ENCODE measurements around the gene RGS1.

Gene RGS1

GRCh38 chr1:192564099-192564498 lies 11.5 kb upstream of the RGS1 start:
- TF ChIP-seq CTCF (conservative IDR thresholded peaks at IDR 0.05; ENCODE audit: low read depth): no peak
- ChIA-PET POLR2A (ENCODE audit: low non-redundant PET) (no interaction called here), CTCF (no interaction called here)
- H3K27ac ChIP-seq: no peak overlapping the region
- DNase-seq (ENCODE audit: low spot score): no peak

- no peak overlapping the region for H3K27ac ChIP-seq
- no peak for TF ChIP-seq CTCF (conservative IDR thresholded peaks at IDR 0.05; ENCODE audit: low read depth)
- CTCF ChIA-PET: no interaction called here
- no peak for DNase-seq (ENCODE audit: low spot score)
- POLR2A ChIA-PET (ENCODE audit: low non-redundant PET): no interaction called here
Measured at GRCh38 chr1:192565946-192566345, 9.6 kb upstream of the RGS1 start.

GRCh38 chr1:192566657-192567056 lies 8.9 kb upstream of the RGS1 start:
- no peak for DNase-seq (ENCODE audit: low spot score)
- ChIA-PET CTCF (no interaction called here), POLR2A (ENCODE audit: low non-redundant PET) (no interaction called here)
- no peak for TF ChIP-seq CTCF (conservative IDR thresholded peaks at IDR 0.05; ENCODE audit: low read depth)
- H3K27ac ChIP-seq: no peak overlapping the region

GRCh38 chr1:192568063-192568462 lies 7.5 kb upstream of the RGS1 start:
- no peak overlapping the region for H3K27ac ChIP-seq
- DNase-seq (ENCODE audit: low spot score): no peak
- ChIA-PET CTCF (interaction anchor here (0.6 kb wide), 1 partner anchor 20 kb away, joined by 3 read pairs; no protein-coding TSS in a partner anchor), POLR2A (ENCODE audit: low non-redundant PET) (no interaction called here)
- no peak for TF ChIP-seq CTCF (conservative IDR thresholded peaks at IDR 0.05; ENCODE audit: low read depth)

- no peak for DNase-seq (ENCODE audit: low spot score)
- no peak overlapping the region for H3K27ac ChIP-seq
- ChIA-PET CTCF (interaction anchor here (0.7 kb wide), 1 partner anchor 31 kb away, joined by 3 read pairs; no protein-coding TSS in a partner anchor), POLR2A (ENCODE audit: low non-redundant PET) (no interaction called here)
- TF ChIP-seq CTCF (conservative IDR thresholded peaks at IDR 0.05; ENCODE audit: low read depth): no peak
Measured at GRCh38 chr1:192571668-192572067, 3.9 kb upstream of the RGS1 start.

GRCh38 chr1:192573499-192573898 lies 2.1 kb upstream of the RGS1 start:
- CTCF ChIA-PET: interaction anchor here (0.6 to 0.8 kb wide), 2 partner anchors 116 to 446 kb away, joined by 3 to 4 read pairs; no protein-coding TSS in a partner anchor
- no peak for DNase-seq (ENCODE audit: low spot score)
- no peak for TF ChIP-seq CTCF (conservative IDR thresholded peaks at IDR 0.05; ENCODE audit: low read depth)
- H3K27ac ChIP-seq: no peak overlapping the region
- POLR2A ChIA-PET (ENCODE audit: low non-redundant PET): no interaction called here

- H3K27ac ChIP-seq: no peak overlapping the region
- TF ChIP-seq CTCF (conservative IDR thresholded peaks at IDR 0.05; ENCODE audit: low read depth): no peak
- no peak for DNase-seq (ENCODE audit: low spot score)
- POLR2A ChIA-PET (ENCODE audit: low non-redundant PET): no interaction called here
- CTCF ChIA-PET: interaction anchor here (0.6 to 0.8 kb wide), 2 partner anchors 116 to 445 kb away, joined by 3 to 4 read pairs; no protein-coding TSS in a partner anchor
Measured at GRCh38 chr1:192574073-192574472, 1.5 kb upstream of the RGS1 start.
